Transverse colon (tissue), 4 donors: ENCODE results near the gene INSC. TPM values are rescaled to one million over a fixed set of nuclear protein-coding genes. Genes with fewer than 3 reads are reported as not detected.

ENCODE experiments used
- DNase-seq: peaks from one replicate; pipeline ENCODE4 v3.0.0-alpha.2; 2019
- H3K27ac ChIP-seq, 4 donors: fragments of 200-600 bp; sonication (generic); 2 replicates each; pipeline ENCODE4 v1.5.1; 2016 to 2018; ENCODE audit warnings: inconsistent platforms in 4 of 4
- H3K27me3 ChIP-seq: fragments of 200-600 bp; sonication (generic); 2 replicates; pipeline ENCODE4 v1.5.1; 2017; ENCODE audit warnings: inconsistent platforms
- H3K36me3 ChIP-seq, 4 donors: fragments of 200-600 bp; sonication (generic); 2 replicates each; pipeline ENCODE4 v1.5.1; 2017 to 2019; ENCODE audit warnings: inconsistent platforms in 4 of 4
- H3K4me1 ChIP-seq, 4 donors: fragments of 200-600 bp; sonication (generic); 2 replicates each; pipeline ENCODE4 v1.5.1; 2017 to 2020; ENCODE audit warnings: inconsistent platforms in 4 of 4
- H3K4me3 ChIP-seq, 4 donors: fragments of 200-600 bp; sonication (generic); 1 replicate in 1 of 4; 2 replicates in 3 of 4; pipeline versions ENCODE4 v1.5.1 to v1.6.1; 2017 to 2019; ENCODE audit warnings: inconsistent platforms in 4 of 4
- H3K9me3 ChIP-seq, 2 donors: fragments of 200-600 bp; sonication (generic); 2 replicates each; pipeline ENCODE4 v1.5.1; 2017 to 2019; ENCODE audit warnings: inconsistent platforms in 2 of 2
- EP300 ChIP-seq: sonication (generic); formaldehyde crosslinking; IDR thresholded peaks from one replicate; pipeline ENCODE4 v1.6.1; 2017; ENCODE audit warnings: antibody characterized with exemption, low read depth
- POLR2A ChIP-seq: fragments of 450-650 bp; IDR thresholded peaks from one replicate; pipeline ENCODE4 v1.6.1; 2016; ENCODE audit warnings: antibody characterized with exemption, mild to moderate bottlenecking, moderate library complexity
- POLR2AphosphoS5 ChIP-seq, 3 donors: sonication (generic); formaldehyde crosslinking; IDR thresholded peaks; one replicate each; pipeline ENCODE4 v1.6.1; 2016; ENCODE audit warnings: antibody characterized with exemption in 3 of 3
- WGBS, 2 donors: methylation state at CpG; one replicate each; pipeline ENCODE4 v1.1.5; 2018; ENCODE audit warnings: low coverage in 1 of 2; 5-methylcytosine and 5-hydroxymethylcytosine counted together
- in situ Hi-C, 4 donors: fragments of 200-750 bp; cut with MboI; loops; one replicate each; pipeline versions ENCODE4 v1.15.0 to v1.15.1; 2017; ENCODE audit warnings: low sequenced_read_pairs in 3 of 4, low pct_ligation_motif_present in 1 of 4, low pct_unique_long_range_greater_than_20kb in 1 of 4
- intact Hi-C: fragments of 100-400 bp; cut with DNase I; formaldehyde crosslinking; loops from one replicate; pipeline ENCODE4 v1.15.1; 2023; ENCODE audit warnings: low total_unique reads
- total RNA-seq, 4 donors: library from RNA; depleted of rRNA; stranded (reverse); fragments of >200 nt; gene quantifications; one replicate each; pipeline ENCODE4 v1.1.0, GENCODE V29; 2016
- TF ChIP-seq, protein P1 (sequence below), 5 experiments: fragments of 200-600 bp in 3 of 5; fragments of 450-650 bp in 2 of 5; sonication (generic) in 3 of 5; IDR thresholded peaks; 1 replicate in 2 of 5; 2 replicates in 3 of 5; pipeline ENCODE4 v1.5.1; 2016 to 2017; ENCODE audit warnings: antibody characterized with exemption in 5 of 5, inconsistent platforms in 3 of 5, mild to moderate bottlenecking in 2 of 5, moderate library complexity in 1 of 5

The INSC gene
- total RNA-seq, 4 donors from 2014 or later: 0.60 to 1.9 (median 1.3) TPM

DNA sequence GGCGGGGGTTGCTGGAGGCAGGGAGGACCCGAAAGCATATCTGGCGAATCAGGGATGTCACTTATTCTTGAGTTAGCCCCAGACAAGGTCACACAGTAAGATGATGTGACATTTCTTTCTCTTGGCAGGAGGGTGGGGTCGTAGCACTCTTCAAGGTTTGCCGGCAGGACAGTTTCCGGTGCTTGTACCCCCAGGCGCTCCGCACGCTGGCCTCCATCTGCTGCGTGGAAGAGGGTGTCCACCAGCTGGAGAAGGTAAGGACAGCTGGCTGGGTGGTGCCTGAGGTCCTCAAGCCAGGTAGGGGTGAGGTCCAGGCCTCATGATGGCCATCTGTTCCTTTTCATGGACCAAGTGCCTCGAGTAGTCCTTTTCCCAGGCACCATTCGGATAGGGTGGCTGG, 86.0 kb downstream of the INSC start:
- H3K4me1 ChIP-seq: peaks cover 5 to 20% (median 8%) of the 10 kb centered on the region in 4 donors
- in situ Hi-C loops (loop anchor here in 1 of 4 donors (5.0 kb wide), 1 partner anchor 98 kb away; no protein-coding TSS in a partner anchor), intact Hi-C loops (loop anchor here (10.0 kb wide), 1 partner anchor 296 kb away; no protein-coding TSS in a partner anchor)
- H3K27me3 ChIP-seq: no peaks in the 10 kb centered on the region
- no peaks in the 10 kb centered on the region for H3K36me3 ChIP-seq
- H3K9me3 ChIP-seq: no peaks in the 10 kb centered on the region
- 96% methylated on average over 12 of the region's 12 CpGs; no CpG with 5 or more reads in 1 of the 2 donors for WGBS, 2 donors
- H3K27ac ChIP-seq: no peak overlapping the region
- H3K4me3 ChIP-seq: no peak overlapping the region
- no peak for TF ChIP-seq POLR2AphosphoS5 (IDR thresholded peaks at IDR 0.05)
- TF ChIP-seq, protein P1, sequence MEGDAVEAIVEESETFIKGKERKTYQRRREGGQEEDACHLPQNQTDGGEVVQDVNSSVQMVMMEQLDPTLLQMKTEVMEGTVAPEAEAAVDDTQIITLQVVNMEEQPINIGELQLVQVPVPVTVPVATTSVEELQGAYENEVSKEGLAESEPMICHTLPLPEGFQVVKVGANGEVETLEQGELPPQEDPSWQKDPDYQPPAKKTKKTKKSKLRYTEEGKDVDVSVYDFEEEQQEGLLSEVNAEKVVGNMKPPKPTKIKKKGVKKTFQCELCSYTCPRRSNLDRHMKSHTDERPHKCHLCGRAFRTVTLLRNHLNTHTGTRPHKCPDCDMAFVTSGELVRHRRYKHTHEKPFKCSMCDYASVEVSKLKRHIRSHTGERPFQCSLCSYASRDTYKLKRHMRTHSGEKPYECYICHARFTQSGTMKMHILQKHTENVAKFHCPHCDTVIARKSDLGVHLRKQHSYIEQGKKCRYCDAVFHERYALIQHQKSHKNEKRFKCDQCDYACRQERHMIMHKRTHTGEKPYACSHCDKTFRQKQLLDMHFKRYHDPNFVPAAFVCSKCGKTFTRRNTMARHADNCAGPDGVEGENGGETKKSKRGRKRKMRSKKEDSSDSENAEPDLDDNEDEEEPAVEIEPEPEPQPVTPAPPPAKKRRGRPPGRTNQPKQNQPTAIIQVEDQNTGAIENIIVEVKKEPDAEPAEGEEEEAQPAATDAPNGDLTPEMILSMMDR (IDR thresholded peaks at IDR 0.05): no peak
- TF ChIP-seq EP300: no peak
- TF ChIP-seq POLR2A: no peak
- DNase-seq: no peak

DNA sequence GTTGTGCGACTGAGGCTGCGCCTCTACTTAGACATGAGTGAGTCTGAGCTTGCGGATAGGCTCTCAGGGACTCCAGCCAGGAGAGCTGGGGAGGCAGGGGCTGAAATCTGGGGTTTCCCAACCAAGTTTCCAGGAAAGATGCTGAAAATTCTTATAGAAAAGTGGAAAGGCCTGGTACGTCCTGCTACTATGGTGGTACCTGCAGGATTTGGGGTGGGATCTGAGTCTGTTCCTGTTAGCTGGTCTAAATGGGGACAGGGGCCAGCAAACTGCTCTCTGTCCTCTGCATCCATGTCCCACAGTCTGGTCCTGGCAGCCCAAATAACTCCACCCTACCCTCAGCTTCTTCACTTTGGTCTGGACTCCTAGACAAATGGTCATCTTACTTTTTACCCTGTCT, 86.9 kb downstream of the INSC start:
- intact Hi-C loops: loop anchor here (10.0 kb wide), 1 partner anchor 297 kb away; no protein-coding TSS in a partner anchor
- Histone ChIP-seq H3K36me3 (no peaks in the 10 kb centered on the region), H3K9me3 (no peaks in the 10 kb centered on the region), H3K27ac (no peak overlapping the region), H3K27me3 (no peaks in the 10 kb centered on the region), H3K4me1 (peaks cover 0 to 11% (median 5%) of the 10 kb centered on the region in 4 donors), H3K4me3 (no peak overlapping the region)
- 93% methylated on average over 4 of the region's 4 CpGs; no CpG with 5 or more reads in 1 of the 2 donors for WGBS, 2 donors
- TF ChIP-seq POLR2AphosphoS5 (IDR thresholded peaks at IDR 0.05): no peak
- no peak for DNase-seq
- in situ Hi-C loops: loop anchor here in 1 of 4 donors (5.0 kb wide), 1 partner anchor 99 kb away; no protein-coding TSS in a partner anchor

- TF ChIP-seq EP300 (no peak), POLR2AphosphoS5 (IDR thresholded peaks at IDR 0.05) (no peak), POLR2A (no peak)
- TF ChIP-seq, protein P1 (IDR thresholded peaks at IDR 0.05): no peak
- no peak for DNase-seq
- Histone ChIP-seq H3K36me3 (no peaks in the 10 kb centered on the region), H3K27me3 (no peaks in the 10 kb centered on the region), H3K9me3 (no peaks in the 10 kb centered on the region), H3K27ac (no peak overlapping the region), H3K4me1 (peaks cover 0 to 7% (median 5%) of the 10 kb centered on the region in 4 donors), H3K4me3 (no peak overlapping the region)
- in situ Hi-C loops: loop anchor here in 1 of 4 donors (5.0 kb wide), 1 partner anchor 100 kb away; no protein-coding TSS in a partner anchor
- 79 to 80% methylated on average over 4 to 5 of the region's 5 CpGs for WGBS, 2 donors
- intact Hi-C loops: loop anchor here (10.0 kb wide), 1 partner anchor 298 kb away; no protein-coding TSS in a partner anchor
Observed at GRCh38 chr11:15202626-15203025, 87.9 kb downstream of the INSC start.

DNA sequence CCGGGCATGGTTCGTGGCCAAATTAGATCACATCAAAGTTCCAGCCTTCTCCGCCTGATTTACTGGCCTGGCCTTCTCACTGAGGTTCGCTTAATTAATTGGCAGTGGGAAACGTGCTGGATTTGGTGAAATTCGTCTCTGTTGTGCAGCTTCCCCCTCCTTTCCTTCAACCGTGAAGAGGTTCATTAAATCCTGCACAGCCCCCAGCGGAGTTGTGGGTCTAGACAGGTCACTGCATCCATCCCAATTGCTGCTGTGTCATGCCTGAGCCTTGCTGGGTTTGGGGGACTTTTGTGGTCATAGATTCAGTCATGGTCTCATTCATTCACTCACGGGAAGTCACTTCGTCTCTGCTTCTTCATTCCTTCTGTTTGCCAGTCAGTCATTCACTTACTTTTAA, 90.0 kb downstream of the INSC start:
- Histone ChIP-seq H3K4me1 (peaks cover 0 to 2% (median 0%) of the 10 kb centered on the region in 4 donors), H3K27ac (no peak overlapping the region), H3K4me3 (no peak overlapping the region), H3K27me3 (no peaks in the 10 kb centered on the region), H3K36me3 (no peaks in the 10 kb centered on the region), H3K9me3 (no peaks in the 10 kb centered on the region)
- WGBS, 2 donors: 87 to 88% methylated on average over 2 to 10 of the region's 10 CpGs
- DNase-seq: no peak
- in situ Hi-C loops: loop anchor here in 2 of 4 donors (5.0 kb wide), 1 partner anchor 102 kb away; no protein-coding TSS in a partner anchor
- intact Hi-C loops: loop anchor here (10.0 kb wide), 1 partner anchor 300 kb away; no protein-coding TSS in a partner anchor
- no peak for TF ChIP-seq POLR2AphosphoS5 (IDR thresholded peaks at IDR 0.05)
- TF ChIP-seq POLR2A: no peak
- TF ChIP-seq, protein P1 (IDR thresholded peaks at IDR 0.05): no peak
- no peak for TF ChIP-seq EP300
